Measurements from ENCODE around the gene PRKCD.

PRKCD gene

GRCh38 chr3:53132347-53132746, 28.7 kb upstream of the PRKCD start:
- H3K36me3 ChIP-seq = no peaks in the 10 kb centered on the region
- TF ChIP-seq CTCF (IDR thresholded peaks at IDR 0.05) = no peak
- H3K27me3 ChIP-seq = no peaks in the 10 kb centered on the region
- peaks cover 61 to 68% of the 10 kb centered on the region in 2 experiments for H3K4me1 ChIP-seq (ENCODE audit: control insufficient read depth in 1 of 2, insufficient read depth in 1 of 2, low read depth in 1 of 2, low read length in 1 of 2)
- peak overlapping the region; percentile 94 for H3K27ac ChIP-seq
- no peak overlapping the region for H3K4me3 ChIP-seq (ENCODE audit: low read depth in 1 of 2, low read length in 1 of 2)
- no peaks in the 10 kb centered on the region for H3K9me3 ChIP-seq

- peak; percentile 86 for TF ChIP-seq CTCF (IDR thresholded peaks at IDR 0.05)
- Histone ChIP-seq H3K27me3 (no peaks in the 10 kb centered on the region), H3K36me3 (no peaks in the 10 kb centered on the region), H3K27ac (peak overlapping the region; percentile 63), H3K4me3 (ENCODE audit: low read depth in 1 of 2, low read length in 1 of 2) (peak overlapping the region in 1 of 2 experiments; percentile 2), H3K4me1 (ENCODE audit: control insufficient read depth in 1 of 2, insufficient read depth in 1 of 2, low read depth in 1 of 2, low read length in 1 of 2) (peaks cover 53 to 56% of the 10 kb centered on the region in 2 experiments), H3K9me3 (no peaks in the 10 kb centered on the region)
Observed at GRCh38 chr3:53134631-53135232, 26.3 kb upstream of the PRKCD start.

GRCh38 chr3:53137221-53137620, 23.8 kb upstream of the PRKCD start:
- H3K9me3 ChIP-seq = no peaks in the 10 kb centered on the region
- peaks cover 57 to 58% of the 10 kb centered on the region in 2 experiments for H3K4me1 ChIP-seq (ENCODE audit: control insufficient read depth in 1 of 2, insufficient read depth in 1 of 2, low read depth in 1 of 2, low read length in 1 of 2)
- H3K36me3 ChIP-seq = no peaks in the 10 kb centered on the region
- no peak overlapping the region for H3K4me3 ChIP-seq (ENCODE audit: low read depth in 1 of 2, low read length in 1 of 2)
- TF ChIP-seq CTCF (IDR thresholded peaks at IDR 0.05) = no peak
- H3K27ac ChIP-seq = peak overlapping the region; percentile 55
- H3K27me3 ChIP-seq = no peaks in the 10 kb centered on the region

- Histone ChIP-seq H3K4me1 (ENCODE audit: control insufficient read depth in 1 of 2, insufficient read depth in 1 of 2, low read depth in 1 of 2, low read length in 1 of 2) (peaks cover 58 to 63% of the 10 kb centered on the region in 2 experiments), H3K9me3 (no peaks in the 10 kb centered on the region), H3K4me3 (ENCODE audit: low read depth in 1 of 2, low read length in 1 of 2) (no peak overlapping the region), H3K36me3 (no peaks in the 10 kb centered on the region), H3K27me3 (no peaks in the 10 kb centered on the region), H3K27ac (peak overlapping the region; percentile 93)
- no peak for TF ChIP-seq CTCF (IDR thresholded peaks at IDR 0.05)
Observed at GRCh38 chr3:53137835-53138446, 23.1 kb upstream of the PRKCD start.

GRCh38 chr3:53139906-53140846, 20.8 kb upstream of the PRKCD start:
- no peak for TF ChIP-seq CTCF (IDR thresholded peaks at IDR 0.05)
- Histone ChIP-seq H3K27me3 (no peaks in the 10 kb centered on the region), H3K36me3 (no peaks in the 10 kb centered on the region), H3K27ac (peak overlapping the region; percentile 93), H3K9me3 (no peaks in the 10 kb centered on the region), H3K4me3 (ENCODE audit: low read depth in 1 of 2, low read length in 1 of 2) (peak overlapping the region; percentile 4 to 34), H3K4me1 (ENCODE audit: control insufficient read depth in 1 of 2, insufficient read depth in 1 of 2, low read depth in 1 of 2, low read length in 1 of 2) (peaks cover 63 to 71% of the 10 kb centered on the region in 2 experiments)

Data from neutrophil (primary cell).